K562 (cell line): ENCODE results near the gene PRDX2. TPM values are rescaled to one million over a fixed set of nuclear protein-coding genes. Genes with fewer than 3 reads are reported as not detected.

Source experiments
- CBX2 ChIP-seq: fragments of 200-600 bp; sonication (generic); IDR thresholded peaks from one replicate; pipeline ENCODE4 v1.6.1; 2012; ENCODE audit warnings: mild to moderate bottlenecking, low read length, inconsistent platforms; ENCODE audit not compliant: insufficient read depth, poor library complexity, severe bottlenecking
- CCNT2 ChIP-seq: IDR thresholded peaks from 2 replicates; pipeline ENCODE4 v1.6.1; 2011; ENCODE audit warnings: borderline replicate concordance, low read depth, mild to moderate bottlenecking, moderate library complexity, mixed read lengths, low read length; ENCODE audit not compliant: insufficient read length; ENCODE audit errors: extremely low read depth
- DIDO1 ChIP-seq: fragments of 450-650 bp; IDR thresholded peaks from 2 replicates; pipeline ENCODE4 v1.6.1; 2016; ENCODE audit warnings: low read depth, missing biosample characterization, missing genetic modification characterization
- KAT7 ChIP-seq: sonication (generic); formaldehyde crosslinking; IDR thresholded peaks from 2 replicates; pipeline ENCODE4 v1.8.0; 2022; ENCODE audit warnings: missing genetic modification reagents, mild to moderate bottlenecking, borderline replicate concordance
- SMARCB1 ChIP-seq: IDR thresholded peaks from 2 replicates; pipeline ENCODE4 v1.6.1; 2011; ENCODE audit warnings: improper control_type of control experiment, low read depth; ENCODE audit not compliant: insufficient read length
- TCF7L2 ChIP-seq: fragments of 150-350 bp; IDR thresholded peaks from 2 replicates; pipeline ENCODE4 v1.6.1; 2016; ENCODE audit warnings: low read depth, mild to moderate bottlenecking, low read length, moderate library complexity
- YY1 ChIP-seq, 3 experiments: IDR thresholded peaks; 2 replicates each; pipeline ENCODE4 v1.6.1; 2011; ENCODE audit warnings: low read length in 2 of 3, mild to moderate bottlenecking in 2 of 3, moderate library complexity in 2 of 3, borderline replicate concordance in 1 of 3, control low read depth in 1 of 3, low read depth in 1 of 3; ENCODE audit not compliant: insufficient read depth in 3 of 3, insufficient replicate concordance in 2 of 3, control insufficient read depth in 1 of 3, insufficient read length in 1 of 3; ENCODE audit errors: extremely low read depth in 1 of 3
- ZNF174 ChIP-seq: fragments of 250-450 bp; sonication (Bioruptor Pico); IDR thresholded peaks from 2 replicates; pipeline ENCODE4 v1.4.0; 2020; ENCODE audit warnings: mild to moderate bottlenecking
- ZNF75A ChIP-seq: fragments of 450-650 bp; formaldehyde crosslinking; IDR thresholded peaks from 2 replicates; pipeline ENCODE4 v1.4.0; 2020; ENCODE audit warnings: mild to moderate bottlenecking
- polyA plus RNA-seq, 8 experiments: library from polyadenylated mRNA; depleted of rRNA in 4 of 8; stranded (reverse) in 5 of 8; unstranded in 3 of 8; fragments of >200 nt; fragmentation: Nextera tagmentation in 2 of 8; fragmentation: Illumina TruSeq in 1 of 8; extraction: Ambion mirVana in 2 of 8; extraction: Trizol in 1 of 8; gene quantifications; 2 replicates each; pipeline versions ENCODE4 v1.2.1 to v1.2.3, GENCODE V29; 2011 to 2014; ENCODE audit warnings: inconsistent platforms in 1 of 8, missing spikeins in 1 of 8
- total RNA-seq, 7 experiments: library from RNA; depleted of rRNA in 6 of 7; stranded (reverse); fragments of >200 nt in 6 of 7; fragmentation: Illumina TruSeq in 2 of 7; extraction: Trizol in 2 of 7; gene quantifications; 2 replicates each; pipeline versions ENCODE4 v1.2.1 to v1.2.3, GENCODE V29; 2011 to 2021; ENCODE audit warnings: low replicate concordance in 1 of 7
- TF ChIP-seq, protein P1 (sequence below), 2 experiments: fragments of 450-650 bp; formaldehyde crosslinking in 1 of 2; IDR thresholded peaks; 2 replicates each; pipeline versions ENCODE4 v1.4.0 to v1.6.1; 2014 to 2020; ENCODE audit warnings: mild to moderate bottlenecking in 2 of 2, borderline replicate concordance in 1 of 2, low read depth in 1 of 2
- TF ChIP-seq, protein P2 (sequence below), 2 experiments: fragments of 450-650 bp; conservative IDR thresholded peaks; 2 replicates each; pipeline ENCODE4 v1.6.1; 2017; ENCODE audit warnings: mild to moderate bottlenecking in 2 of 2, moderate library complexity in 2 of 2
- TF ChIP-seq, protein P3 (sequence below): fragments of 200-400 bp; formaldehyde crosslinking; IDR thresholded peaks from 2 replicates; pipeline ENCODE4 v1.6.1; 2017; ENCODE audit warnings: mild to moderate bottlenecking, low read depth, low read length, moderate library complexity

PRDX2 gene
- total and polyA plus RNA-seq, 9 of the 15 experiments (the other 6 are each of a cell fraction or from before 2014, with no cell fraction given), result 206 to 1,183 (median 415) TPM

DNA sequence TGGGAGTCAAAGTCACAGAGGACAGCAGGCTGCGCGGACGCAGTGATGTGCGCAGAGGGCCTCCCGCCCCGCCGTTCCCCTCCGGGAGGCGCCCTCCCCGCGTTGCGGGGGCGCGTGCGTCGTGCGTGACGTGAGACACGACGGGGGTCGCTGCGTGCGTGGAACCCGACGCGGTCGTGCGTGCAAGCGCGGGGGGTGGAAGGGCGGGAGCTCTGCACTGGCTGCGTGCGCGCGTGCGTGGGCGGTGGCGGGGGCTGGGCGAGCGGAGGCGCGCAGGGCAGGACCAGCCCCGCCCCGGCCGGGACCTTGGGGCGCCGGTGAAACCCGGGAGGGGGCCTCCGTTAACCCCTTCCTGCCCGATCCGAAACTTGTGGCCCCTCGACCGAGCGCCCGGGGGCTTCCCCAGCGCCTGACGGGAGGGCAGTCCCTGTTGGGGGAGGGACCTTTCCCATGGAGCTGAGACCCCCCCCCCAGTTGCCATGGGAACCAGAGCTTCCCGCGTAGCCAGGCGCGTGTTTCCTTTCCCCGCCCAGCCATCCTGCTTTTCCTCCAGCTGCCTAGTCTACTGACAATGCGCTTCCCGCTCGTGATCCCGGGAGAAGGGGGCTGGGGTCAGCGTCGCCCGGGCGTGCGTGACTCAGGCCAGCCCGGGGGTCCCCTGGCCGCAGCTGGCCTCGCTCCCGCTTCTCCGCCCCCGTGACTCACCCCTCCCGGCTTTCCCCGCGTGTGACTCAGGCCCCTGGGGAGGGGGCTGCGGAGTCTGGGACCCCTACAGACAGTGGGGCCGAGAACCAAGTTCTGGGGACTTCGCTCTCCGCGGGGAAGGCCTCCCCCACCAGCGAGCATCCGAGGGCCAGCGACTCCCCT, 18.9 kb downstream of the PRDX2 start (continued):
- TF ChIP-seq, protein P1, sequence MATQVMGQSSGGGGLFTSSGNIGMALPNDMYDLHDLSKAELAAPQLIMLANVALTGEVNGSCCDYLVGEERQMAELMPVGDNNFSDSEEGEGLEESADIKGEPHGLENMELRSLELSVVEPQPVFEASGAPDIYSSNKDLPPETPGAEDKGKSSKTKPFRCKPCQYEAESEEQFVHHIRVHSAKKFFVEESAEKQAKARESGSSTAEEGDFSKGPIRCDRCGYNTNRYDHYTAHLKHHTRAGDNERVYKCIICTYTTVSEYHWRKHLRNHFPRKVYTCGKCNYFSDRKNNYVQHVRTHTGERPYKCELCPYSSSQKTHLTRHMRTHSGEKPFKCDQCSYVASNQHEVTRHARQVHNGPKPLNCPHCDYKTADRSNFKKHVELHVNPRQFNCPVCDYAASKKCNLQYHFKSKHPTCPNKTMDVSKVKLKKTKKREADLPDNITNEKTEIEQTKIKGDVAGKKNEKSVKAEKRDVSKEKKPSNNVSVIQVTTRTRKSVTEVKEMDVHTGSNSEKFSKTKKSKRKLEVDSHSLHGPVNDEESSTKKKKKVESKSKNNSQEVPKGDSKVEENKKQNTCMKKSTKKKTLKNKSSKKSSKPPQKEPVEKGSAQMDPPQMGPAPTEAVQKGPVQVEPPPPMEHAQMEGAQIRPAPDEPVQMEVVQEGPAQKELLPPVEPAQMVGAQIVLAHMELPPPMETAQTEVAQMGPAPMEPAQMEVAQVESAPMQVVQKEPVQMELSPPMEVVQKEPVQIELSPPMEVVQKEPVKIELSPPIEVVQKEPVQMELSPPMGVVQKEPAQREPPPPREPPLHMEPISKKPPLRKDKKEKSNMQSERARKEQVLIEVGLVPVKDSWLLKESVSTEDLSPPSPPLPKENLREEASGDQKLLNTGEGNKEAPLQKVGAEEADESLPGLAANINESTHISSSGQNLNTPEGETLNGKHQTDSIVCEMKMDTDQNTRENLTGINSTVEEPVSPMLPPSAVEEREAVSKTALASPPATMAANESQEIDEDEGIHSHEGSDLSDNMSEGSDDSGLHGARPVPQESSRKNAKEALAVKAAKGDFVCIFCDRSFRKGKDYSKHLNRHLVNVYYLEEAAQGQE (IDR thresholded peaks at IDR 0.05; ENCODE audit: borderline replicate concordance), result peak; percentile 30; the same call in 1 of the 2 replicates
- TF ChIP-seq, protein P1 (CRISPR knock-in tag; IDR thresholded peaks at IDR 0.05; ENCODE audit: low read depth), result no peak; the same call in 1 of the 2 replicates
- TF ChIP-seq, protein P2, sequence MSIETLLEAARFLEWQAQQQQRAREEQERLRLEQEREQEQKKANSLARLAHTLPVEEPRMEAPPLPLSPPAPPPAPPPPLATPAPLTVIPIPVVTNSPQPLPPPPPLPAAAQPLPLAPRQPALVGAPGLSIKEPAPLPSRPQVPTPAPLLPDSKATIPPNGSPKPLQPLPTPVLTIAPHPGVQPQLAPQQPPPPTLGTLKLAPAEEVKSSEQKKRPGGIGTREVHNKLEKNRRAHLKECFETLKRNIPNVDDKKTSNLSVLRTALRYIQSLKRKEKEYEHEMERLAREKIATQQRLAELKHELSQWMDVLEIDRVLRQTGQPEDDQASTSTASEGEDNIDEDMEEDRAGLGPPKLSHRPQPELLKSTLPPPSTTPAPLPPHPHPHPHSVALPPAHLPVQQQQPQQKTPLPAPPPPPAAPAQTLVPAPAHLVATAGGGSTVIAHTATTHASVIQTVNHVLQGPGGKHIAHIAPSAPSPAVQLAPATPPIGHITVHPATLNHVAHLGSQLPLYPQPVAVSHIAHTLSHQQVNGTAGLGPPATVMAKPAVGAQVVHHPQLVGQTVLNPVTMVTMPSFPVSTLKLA (conservative IDR thresholded peaks at IDR 0.05), result peak; percentile 83 to 93
- TF ChIP-seq ZNF75A (CRISPR knock-in tag) (no peak), CBX2 (no peak), CCNT2 (peak; percentile 96), SMARCB1 (no peak), DIDO1 (tag) (no peak), KAT7 (CRISPR knock-in tag) (no peak; the same call in 1 of the 2 replicates), YY1 (IDR thresholded peaks at IDR 0.05; ENCODE audit: borderline replicate concordance in 1 of 3, control insufficient read depth in 1 of 3, extremely low read depth in 1 of 3, insufficient read depth in 3 of 3, insufficient read length in 1 of 3, insufficient replicate concordance in 2 of 3, low read depth in 1 of 3, low read length in 2 of 3) (peak in 1 of 3 experiments; percentile 29), ZNF174 (CRISPR knock-in tag) (no peak), TCF7L2 (no peak)
- TF ChIP-seq, protein P3, sequence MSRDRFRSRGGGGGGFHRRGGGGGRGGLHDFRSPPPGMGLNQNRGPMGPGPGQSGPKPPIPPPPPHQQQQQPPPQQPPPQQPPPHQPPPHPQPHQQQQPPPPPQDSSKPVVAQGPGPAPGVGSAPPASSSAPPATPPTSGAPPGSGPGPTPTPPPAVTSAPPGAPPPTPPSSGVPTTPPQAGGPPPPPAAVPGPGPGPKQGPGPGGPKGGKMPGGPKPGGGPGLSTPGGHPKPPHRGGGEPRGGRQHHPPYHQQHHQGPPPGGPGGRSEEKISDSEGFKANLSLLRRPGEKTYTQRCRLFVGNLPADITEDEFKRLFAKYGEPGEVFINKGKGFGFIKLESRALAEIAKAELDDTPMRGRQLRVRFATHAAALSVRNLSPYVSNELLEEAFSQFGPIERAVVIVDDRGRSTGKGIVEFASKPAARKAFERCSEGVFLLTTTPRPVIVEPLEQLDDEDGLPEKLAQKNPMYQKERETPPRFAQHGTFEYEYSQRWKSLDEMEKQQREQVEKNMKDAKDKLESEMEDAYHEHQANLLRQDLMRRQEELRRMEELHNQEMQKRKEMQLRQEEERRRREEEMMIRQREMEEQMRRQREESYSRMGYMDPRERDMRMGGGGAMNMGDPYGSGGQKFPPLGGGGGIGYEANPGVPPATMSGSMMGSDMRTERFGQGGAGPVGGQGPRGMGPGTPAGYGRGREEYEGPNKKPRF, result no peak
